Peyer's patch (tissue), 4 donors: Measurements from ENCODE around the gene ABCC8. TPM values are rescaled to one million over a fixed set of nuclear protein-coding genes. Genes with fewer than 3 reads are reported as not detected.

Experiments used
- DNase-seq, 3 donors: peaks; one replicate each; pipeline ENCODE4 v3.0.0-alpha.2; 2017 to 2019
- H3K27ac ChIP-seq, 4 donors: fragments of 200-600 bp; sonication (generic); one replicate each; pipeline ENCODE4 v1.5.1; 2016 to 2019
- H3K27me3 ChIP-seq, 2 donors: fragments of 200-600 bp; sonication (generic); one replicate each; pipeline ENCODE4 v1.5.1; 2019
- H3K36me3 ChIP-seq, 3 donors: fragments of 200-600 bp; sonication (generic); one replicate each; pipeline ENCODE4 v1.5.1; 2016 to 2019
- H3K4me1 ChIP-seq, 4 donors: fragments of 200-600 bp; sonication (generic); one replicate each; pipeline ENCODE4 v1.5.1; 2016 to 2019
- H3K4me3 ChIP-seq, 4 donors: fragments of 200-600 bp; sonication (generic); 1 replicate in 3 of 4; 2 replicates in 1 of 4; pipeline ENCODE4 v1.5.1; 2016 to 2019; ENCODE audit warnings: mild to moderate bottlenecking in 1 of 4
- H3K9me3 ChIP-seq, 4 donors: fragments of 200-600 bp; sonication (generic); one replicate each; pipeline ENCODE4 v1.5.1; 2016 to 2019; ENCODE audit warnings: mild to moderate bottlenecking in 1 of 4
- CTCF ChIP-seq, 6 experiments: fragments of 450-650 bp in 4 of 6; fragments of 200-600 bp in 2 of 6; sonication (generic) in 1 of 6; IDR thresholded peaks; one replicate each; pipeline ENCODE4 v1.5.1; 2017 to 2019; ENCODE audit warnings: antibody characterized with exemption in 6 of 6, mild to moderate bottlenecking in 3 of 6, moderate library complexity in 1 of 6
- POLR2A ChIP-seq, 2 donors: fragments of 450-650 bp; IDR thresholded peaks; one replicate each; pipeline ENCODE4 v1.5.1; 2017; ENCODE audit warnings: antibody characterized with exemption in 2 of 2, mild to moderate bottlenecking in 2 of 2, moderate library complexity in 2 of 2
- total RNA-seq, 4 donors: library from RNA; depleted of rRNA; stranded (reverse); fragments of >200 nt; gene quantifications; one replicate each; pipeline ENCODE4 v1.1.0, GENCODE V29; 2016

Gene ABCC8
- total RNA-seq, 4 donors from 2014 or later: 7.4 to 301 (median 19.2) TPM

- Histone ChIP-seq H3K27me3 (no peaks in the 10 kb centered on the region), H3K4me1 (no peaks in the 10 kb centered on the region), H3K4me3 (no peak overlapping the region), H3K9me3 (no peaks in the 10 kb centered on the region), H3K36me3 (peaks cover 0 to 6% (median 0%) of the 10 kb centered on the region in 3 donors), H3K27ac (no peak overlapping the region)
- TF ChIP-seq CTCF (IDR thresholded peaks at IDR 0.05) (no peak), POLR2A (IDR thresholded peaks at IDR 0.05) (no peak)
- no peak for DNase-seq
These were observed 95.5 kb downstream of the ABCC8 start for GRCh38 chr11:17381156-17381555.

- DNase-seq: no peak
- no peak for TF ChIP-seq CTCF (IDR thresholded peaks at IDR 0.05)
- no peak for TF ChIP-seq POLR2A (IDR thresholded peaks at IDR 0.05)
- Histone ChIP-seq H3K36me3 (peaks cover 0 to 22% (median 0%) of the 10 kb centered on the region in 3 donors), H3K4me1 (no peaks in the 10 kb centered on the region), H3K27me3 (no peaks in the 10 kb centered on the region), H3K9me3 (peaks cover 0 to under 1% (median 0%) of the 10 kb centered on the region in 4 donors), H3K4me3 (no peak overlapping the region), H3K27ac (no peak overlapping the region)
These were observed 97.1 kb downstream of the ABCC8 start for GRCh38 chr11:17379383-17380180.

GRCh38 chr11:17378655-17379054 is 98.0 kb downstream of the ABCC8 start:
- TF ChIP-seq CTCF (IDR thresholded peaks at IDR 0.05): no peak
- TF ChIP-seq POLR2A (IDR thresholded peaks at IDR 0.05): no peak
- H3K9me3 ChIP-seq: peaks cover 0 to 4% (median 0%) of the 10 kb centered on the region in 4 donors
- no peak overlapping the region for H3K4me3 ChIP-seq
- no peaks in the 10 kb centered on the region for H3K27me3 ChIP-seq
- H3K4me1 ChIP-seq: no peaks in the 10 kb centered on the region
- no peak overlapping the region for H3K27ac ChIP-seq
- H3K36me3 ChIP-seq: peaks cover 0 to 30% (median 0%) of the 10 kb centered on the region in 3 donors
- DNase-seq: no peak

- TF ChIP-seq CTCF (IDR thresholded peaks at IDR 0.05) (no peak), POLR2A (IDR thresholded peaks at IDR 0.05) (no peak)
These were observed 100.2 kb downstream of the ABCC8 start for GRCh38 chr11:17376493-17376892.

GRCh38 chr11:17375547-17375946 is 101.1 kb downstream of the ABCC8 start:
- Histone ChIP-seq H3K27ac (no peak overlapping the region), H3K36me3 (peaks cover 0 to 61% (median 7%) of the 10 kb centered on the region in 3 donors), H3K27me3 (no peaks in the 10 kb centered on the region), H3K4me3 (no peak overlapping the region), H3K4me1 (no peaks in the 10 kb centered on the region), H3K9me3 (peaks cover 0 to 26% (median 13%) of the 10 kb centered on the region in 4 donors)
- TF ChIP-seq CTCF (IDR thresholded peaks at IDR 0.05): no peak
- no peak for TF ChIP-seq POLR2A (IDR thresholded peaks at IDR 0.05)
- no peak for DNase-seq

More at GRCh38 chr11:17376493-17376892, 100.2 kb downstream of the ABCC8 start:
- H3K4me1 ChIP-seq: no peaks in the 10 kb centered on the region
- H3K27ac ChIP-seq: no peak overlapping the region
- no peak for DNase-seq
- H3K4me3 ChIP-seq: no peak overlapping the region
- H3K36me3 ChIP-seq: peaks cover 0 to 52% (median 7%) of the 10 kb centered on the region in 3 donors
- H3K27me3 ChIP-seq: no peaks in the 10 kb centered on the region
- H3K9me3 ChIP-seq: peaks cover 0 to 19% (median 8%) of the 10 kb centered on the region in 4 donors
